Measurements from ENCODE around the gene TPCN1.
A peak's percentile ranks its signal among the peaks of the same experiment; 100 is the strongest.

Gene TPCN1

DNA sequence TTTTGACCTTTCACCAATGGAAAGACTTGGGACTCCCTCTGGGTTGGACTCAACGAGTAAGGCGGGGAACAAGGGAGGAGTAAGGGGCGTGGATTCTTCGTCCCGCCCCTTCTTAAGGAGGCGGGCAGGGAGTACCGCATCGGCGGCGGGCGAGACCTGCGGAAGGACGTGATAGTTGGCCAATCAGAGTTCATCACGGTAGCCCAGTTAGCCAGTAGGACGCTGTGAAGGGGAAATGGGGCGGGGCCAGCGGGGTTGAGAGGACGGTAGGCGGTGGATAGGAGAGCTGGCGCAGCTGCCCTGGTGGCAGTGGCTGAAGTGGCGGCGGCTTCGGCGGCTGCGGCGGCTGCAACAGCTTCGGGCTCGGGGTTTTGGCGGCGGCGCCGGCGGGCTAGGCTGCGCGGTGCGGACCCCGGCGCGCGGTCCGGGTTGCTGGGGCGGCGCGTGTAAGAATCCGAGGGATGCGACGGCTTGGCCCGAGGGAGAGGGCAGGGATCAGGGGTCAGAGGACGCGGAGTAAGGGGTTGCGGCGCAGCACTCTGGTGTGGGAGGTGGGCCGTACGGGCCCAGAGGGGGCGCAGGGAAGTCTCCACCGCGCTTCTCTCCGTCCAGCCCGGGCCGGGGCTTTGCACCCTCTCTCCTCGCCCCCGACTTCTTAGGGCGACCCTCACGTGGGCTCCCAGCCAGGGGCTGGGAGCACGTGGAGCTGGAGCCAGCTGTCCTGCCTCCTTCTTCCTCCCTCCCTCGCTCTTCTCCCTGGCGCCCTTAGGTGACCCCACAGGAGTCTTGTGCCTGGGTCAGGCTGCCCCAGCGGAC is at the start of gene TPCN1:
TPCN1 (plus strand) TSS at position 284 of the 816 bp plus-strand sequence. CDS start 5,389 bp downstream, outside the sequence.
- peak; percentile 98 for DNase-seq

DNA sequence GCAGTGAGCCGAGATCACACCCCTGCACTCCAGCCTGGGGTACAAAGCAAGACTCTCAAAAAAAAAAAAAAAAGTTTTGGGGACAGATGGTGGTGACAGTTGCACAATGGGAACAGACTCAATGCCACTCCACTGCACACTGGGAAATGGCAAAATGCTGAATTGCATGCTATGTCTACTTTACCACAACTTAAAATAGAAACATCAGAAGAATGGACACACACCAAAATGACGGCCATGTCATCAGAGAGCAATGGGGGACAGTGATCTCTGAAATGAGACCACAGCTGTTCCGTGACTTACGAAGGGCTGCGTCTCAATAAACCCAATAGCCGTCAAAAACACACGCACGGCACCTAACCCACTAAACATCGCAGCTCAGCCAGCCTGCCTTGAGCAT is 49.7 kb upstream of the TPCN1 start:
- no peak for DNase-seq

DNA sequence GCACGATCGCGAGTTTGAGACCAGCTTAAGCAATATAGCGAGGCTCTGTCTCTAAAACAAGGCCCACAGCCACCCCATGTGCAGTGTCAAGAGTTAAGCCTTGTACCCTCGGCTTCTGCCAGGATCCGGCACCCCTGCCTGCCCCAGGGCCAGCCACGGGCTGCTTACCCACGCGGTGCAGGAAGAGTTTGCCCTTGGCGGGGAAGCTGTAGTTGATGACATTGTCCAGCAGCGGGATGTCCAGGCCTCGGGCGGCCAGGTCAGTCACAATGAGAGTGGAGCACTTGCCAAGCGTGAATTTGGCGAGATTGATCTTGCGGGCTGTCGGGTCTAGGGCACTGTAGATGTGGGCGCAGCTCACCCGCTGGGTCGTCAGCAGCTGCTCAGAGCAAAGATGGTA is 49.1 kb upstream of the TPCN1 start:
- no peak for DNase-seq

DNA sequence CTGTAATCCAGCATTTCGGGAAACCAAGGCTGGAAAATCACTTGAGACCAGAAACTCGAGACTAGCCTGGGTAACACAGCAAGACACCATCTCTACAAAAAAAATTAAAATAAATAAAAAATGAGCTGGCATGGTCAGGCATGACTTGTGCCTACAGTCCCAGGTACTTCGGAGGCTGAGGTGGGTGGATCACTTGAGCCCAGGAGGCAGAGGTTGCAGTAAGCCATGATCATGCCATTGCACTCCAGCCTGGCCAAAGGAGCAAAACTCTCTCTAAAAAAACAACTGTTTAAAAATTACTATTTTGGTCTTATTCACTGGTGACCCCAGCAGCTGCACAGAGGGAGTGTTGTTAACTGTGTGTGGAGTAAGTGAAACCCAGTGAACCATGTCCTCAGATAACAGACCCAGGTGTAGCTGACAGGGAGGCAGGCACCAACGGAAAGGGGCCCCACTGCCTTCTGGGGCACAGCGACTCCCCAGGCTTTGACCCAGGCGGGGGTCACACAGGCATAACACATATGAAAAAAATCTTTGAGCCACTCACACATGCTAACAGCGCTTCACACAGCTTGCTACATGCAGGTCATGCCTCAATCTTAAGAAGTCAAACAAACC is 48.1 kb upstream of the TPCN1 start:
- no peak for DNase-seq

DNA sequence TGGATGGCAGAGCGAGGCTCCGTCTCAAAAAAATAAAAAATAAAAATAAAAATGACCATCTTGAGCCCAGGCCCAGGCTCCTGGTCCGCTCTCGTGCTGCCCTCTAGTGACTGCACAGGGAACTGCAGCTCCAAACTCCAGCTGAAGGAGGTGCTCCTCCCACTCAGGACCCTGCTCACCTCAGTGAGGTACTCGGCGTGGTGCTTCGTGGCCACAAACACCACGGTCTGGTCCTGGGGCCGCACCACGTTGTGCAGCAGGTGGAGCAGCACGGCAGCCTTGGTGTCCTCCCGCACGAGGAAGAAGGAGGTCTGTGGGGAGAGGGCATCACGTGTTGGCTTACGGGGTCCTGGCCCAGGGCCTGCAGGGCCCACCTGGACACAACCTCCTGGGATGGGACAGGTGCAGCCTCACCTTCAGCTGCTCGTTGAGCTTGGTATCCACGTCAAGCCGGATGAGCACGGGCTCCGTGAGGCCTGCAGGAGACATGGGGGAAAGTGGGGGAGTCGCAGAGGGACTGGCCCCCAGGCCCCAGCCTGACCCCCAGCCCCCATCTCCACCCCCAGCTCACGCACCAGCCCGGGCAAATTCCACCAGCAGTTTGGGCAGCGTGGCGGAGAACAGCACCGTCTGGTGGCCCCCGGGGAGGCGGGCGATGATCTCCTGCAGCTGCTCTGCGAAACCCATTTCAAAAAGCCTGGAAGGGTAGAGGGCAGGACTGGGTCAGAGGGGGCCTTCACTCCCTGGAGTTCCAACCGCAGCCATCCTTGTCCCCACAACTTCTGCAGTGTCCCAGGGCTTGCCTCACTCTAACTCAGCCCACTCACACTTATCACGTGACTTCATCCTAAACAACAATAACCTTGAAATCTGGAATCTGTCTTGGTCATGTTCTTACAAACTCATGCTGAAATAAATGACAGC is 46.5 kb upstream of the TPCN1 start:
- peak; percentile 95 for DNase-seq

DNA sequence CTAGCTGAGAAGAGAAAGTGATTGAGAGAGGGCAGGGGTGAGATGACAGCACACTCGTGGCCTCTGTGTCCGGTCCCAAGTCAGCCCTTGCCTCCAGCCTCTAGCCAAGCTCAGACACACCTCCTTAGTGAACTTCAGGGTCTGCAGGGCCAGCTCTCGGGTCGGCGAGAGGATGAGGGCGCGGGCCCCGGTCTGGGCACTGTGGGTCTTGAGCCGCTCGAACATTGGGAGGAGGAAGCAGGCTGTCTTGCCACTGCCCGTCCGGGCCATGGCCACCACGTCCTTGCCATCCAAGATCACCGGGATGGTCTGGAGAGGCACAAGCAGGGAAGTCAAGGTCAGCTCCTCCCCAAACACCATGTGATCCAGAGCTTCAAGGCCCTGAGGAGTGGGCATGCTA is 42.2 kb upstream of the TPCN1 start:
- no peak for DNase-seq

DNA sequence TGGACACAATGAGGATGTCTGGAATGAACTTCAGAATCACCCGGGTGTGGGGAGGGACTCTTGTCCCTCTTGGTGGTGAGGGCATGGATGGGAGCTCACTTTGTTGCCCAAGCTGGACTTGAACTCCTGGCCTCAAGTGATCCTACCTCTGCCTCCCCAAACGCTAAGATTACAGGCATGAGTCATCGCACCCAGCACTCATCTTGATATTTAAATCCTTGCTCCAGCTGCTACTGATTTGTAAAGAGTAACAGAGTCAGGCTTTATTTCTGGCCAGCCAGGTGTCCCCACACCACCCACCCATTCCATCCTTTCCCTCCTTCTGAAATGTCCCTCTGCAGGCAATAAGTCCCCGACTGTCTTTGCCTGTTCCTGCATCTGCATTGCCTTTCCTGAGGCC is 40.9 kb upstream of the TPCN1 start:
- DNase-seq = no peak

DNA sequence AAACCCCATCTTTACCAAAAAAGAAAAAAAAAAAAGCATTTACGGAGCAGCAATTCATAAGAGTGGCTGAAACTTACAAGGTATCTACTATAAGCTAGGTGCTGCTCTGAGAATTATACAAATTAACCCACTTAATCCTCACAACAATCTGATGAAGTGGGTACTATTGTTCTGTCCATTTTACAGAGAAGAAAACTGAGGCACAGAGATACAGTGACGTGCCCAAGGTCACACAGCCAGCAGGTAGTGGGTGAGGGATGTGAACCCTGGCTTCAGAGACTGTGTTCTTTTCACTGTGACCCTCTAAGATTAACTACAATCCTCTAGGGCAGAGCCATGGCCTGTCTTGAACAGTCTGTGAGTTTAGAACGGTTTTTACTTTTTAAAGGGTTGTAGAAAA is 39.3 kb upstream of the TPCN1 start:
- no peak for DNase-seq

DNA sequence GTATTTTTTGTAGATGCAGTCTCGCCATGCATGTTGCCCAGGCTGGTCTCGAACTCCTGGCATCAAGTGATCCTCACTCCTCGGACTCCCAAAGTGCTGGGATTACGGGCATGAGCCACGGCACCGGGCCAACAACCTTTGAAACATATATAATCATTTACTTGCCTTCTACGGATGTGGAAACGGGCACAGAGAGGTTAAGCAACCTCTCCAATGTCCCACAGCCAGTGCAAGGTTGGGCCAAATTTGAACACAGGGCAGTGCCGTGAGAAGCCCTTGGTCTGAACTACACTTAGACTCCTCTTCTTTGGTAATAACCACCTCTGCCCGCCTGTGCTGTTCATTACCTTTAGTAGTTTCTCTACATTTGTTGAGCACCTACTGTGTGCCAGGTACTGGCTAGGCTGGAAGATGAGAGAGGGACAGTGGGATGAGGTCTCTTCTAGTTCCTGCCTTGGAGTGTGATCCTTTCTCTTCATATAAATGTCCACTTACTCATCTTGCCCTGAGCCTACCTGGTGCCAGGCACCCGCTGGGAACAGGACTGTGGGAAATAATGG is 38.2 kb upstream of the TPCN1 start:
- DNase-seq = no peak

DNA sequence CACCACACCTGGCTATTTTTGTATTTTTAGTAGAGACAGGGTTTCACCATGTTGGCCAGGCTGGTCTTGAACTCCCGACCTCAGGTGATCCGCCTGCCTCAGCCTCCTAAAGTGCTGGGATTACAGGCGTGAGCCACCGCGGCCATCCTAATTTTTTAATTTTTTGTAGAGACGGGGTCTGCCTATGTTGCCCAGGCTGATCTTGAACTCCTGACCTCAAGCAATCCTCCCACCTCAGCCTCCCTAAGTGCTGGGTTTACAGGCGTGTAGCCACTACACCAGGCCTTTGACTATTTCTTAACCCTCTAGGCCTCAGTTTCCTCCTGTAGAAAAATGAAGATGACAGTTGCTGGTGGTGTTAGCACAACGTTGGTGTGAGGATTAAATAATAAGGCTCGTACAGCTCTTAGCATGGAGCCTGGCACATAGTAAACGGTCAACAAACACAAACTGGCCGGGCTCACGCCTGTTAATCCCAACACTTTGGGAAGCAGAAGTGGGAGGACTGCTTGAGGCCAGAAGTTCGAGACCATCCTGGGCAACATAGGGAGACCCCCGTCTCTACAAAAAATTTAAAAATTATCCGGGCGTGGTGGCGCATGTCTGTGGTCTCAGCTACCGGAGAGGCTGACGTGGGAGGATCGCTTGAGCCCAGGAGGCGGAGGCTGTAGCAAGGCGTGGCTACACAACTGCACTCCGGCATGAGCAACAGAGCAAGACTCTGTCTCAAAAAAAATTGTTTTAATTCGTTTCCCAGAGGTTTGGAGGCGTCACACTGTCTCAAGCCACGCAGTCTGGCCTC is 37.0 kb upstream of the TPCN1 start:
- DNase-seq = no peak

DNA sequence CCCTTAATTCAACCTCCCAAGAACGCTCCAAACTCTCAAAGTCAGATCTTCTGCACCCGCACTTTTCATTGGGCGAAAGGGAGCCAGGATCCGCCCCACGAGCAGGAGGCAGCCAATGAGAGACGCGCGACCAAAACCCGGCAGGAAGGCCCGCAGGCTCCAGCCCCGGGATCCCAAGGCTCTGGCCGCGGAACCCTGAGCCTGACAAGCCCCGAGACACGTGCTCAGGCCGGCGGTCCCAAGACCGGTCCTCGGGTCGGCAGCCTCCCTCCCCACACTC is 36.4 kb upstream of the TPCN1 start:
- DNase-seq = peak; percentile 90

DNA sequence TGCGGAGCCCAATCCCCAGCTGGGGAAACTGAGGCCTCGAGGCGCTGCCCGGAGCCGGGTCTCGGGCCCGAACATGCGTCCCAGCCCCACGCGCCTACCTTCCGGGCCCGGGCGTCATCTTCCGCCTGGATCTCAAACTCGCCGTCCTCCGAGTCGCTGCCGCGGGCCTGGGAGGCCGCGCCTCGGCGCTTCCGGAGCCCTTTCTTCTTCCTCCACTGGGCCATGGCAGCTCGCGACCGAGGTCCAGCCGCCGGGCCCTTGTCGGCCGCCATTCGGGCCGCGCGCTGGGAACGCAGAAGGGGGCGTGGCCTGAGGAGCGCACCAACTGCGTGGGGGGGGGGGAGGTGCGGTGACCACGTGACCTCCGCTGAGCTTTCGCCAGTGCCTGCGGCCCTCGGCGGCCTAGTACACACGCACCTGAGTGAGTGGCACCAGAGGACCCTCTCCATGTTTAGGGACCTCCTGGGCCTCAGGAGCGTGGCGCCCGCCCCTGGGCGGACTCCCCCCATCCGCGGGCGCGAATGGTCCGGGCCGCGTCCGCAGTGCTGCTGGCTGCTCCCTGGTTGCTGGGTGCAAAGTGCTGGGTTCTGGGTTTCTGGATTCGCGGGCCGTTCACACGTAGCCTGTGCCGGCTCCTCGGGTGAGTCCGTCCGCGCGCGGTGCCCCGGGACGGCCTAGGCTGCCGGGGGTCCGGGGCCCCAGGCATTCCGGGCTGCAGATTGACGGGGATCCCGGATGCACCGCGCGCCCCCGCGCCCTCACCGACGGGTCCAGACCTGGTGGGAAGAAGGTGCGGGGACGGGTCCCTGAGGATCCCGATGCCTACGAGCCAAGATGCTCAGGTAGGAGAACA is 35.9 kb upstream of the TPCN1 start, which contains the start of the genes DDX54 and RITA1:
DDX54 (minus strand) TSS at position 299 of the 853 bp plus-strand sequence; CDS start at position 272, 27 bp downstream.
RITA1 (plus strand) TSS at position 542 of the 853 bp plus-strand sequence. CDS start 1,026 bp downstream, outside the sequence.
- DNase-seq = peak; percentile 94

DNA sequence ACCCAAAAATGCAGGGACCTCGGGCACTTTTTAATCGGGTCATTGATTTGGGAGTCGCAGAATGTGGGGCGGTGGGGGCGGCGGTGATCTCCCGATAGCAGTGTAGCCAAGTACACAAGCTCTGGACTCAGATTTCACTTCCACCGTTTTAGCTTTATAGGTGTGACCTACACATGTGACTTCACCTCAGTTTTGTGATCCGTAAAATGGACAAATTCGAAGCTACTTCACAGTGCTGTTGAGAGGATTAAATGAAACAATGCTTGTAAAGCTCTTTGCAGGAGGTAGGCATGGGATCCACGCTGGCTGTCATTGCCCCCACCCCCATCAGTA is 35.3 kb upstream of the TPCN1 start:
- DNase-seq = no peak

DNA sequence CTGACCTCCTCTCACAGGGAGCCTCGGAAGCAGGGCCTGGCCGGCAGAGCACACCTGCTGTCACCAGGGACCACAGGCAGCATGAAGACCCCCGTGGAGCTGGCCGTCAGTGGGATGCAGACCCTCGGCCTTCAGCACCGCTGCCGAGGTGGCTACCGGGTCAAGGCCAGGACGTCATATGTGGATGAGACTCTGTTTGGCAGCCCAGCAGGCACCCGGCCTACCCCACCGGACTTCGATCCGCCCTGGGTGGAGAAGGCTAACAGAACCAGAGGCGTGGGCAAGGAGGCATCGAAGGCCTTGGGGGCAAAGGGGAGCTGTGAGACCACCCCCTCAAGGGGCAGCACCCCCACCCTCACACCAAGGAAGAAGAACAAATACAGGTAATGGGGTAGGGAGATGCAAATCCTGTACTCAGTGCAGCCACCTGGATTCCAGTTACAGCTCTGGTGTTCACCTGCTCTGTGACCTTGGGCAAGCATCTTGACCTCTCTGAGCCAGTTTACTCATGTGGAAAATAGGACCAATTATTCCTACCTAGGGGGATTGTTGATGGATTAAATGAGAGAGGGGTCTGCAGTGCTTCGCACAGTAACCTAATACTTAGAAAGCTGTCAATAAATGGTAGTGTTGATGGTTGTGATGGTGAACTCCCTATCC is 34.5 kb upstream of the TPCN1 start:
- DNase-seq = no peak

DNA sequence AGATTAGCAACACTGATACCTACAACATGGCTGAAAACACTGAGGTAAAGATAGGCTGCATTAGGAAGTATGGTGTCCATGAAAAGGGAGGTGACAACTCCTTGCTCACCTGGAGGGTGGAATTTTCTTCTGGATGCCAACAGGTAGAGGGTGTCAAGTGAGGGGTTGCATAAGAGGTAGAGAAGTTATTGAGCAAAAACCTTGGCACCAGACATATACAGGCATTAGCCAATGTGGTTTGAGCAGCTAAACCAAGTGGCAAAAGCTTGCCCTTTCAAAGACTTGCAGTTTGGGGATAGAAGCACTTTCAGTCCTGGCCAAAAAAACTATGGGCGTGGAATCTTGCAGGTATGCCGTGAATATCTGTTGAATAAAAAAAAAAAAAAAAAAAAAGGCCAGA is 31.9 kb upstream of the TPCN1 start:
- no peak for DNase-seq

DNA sequence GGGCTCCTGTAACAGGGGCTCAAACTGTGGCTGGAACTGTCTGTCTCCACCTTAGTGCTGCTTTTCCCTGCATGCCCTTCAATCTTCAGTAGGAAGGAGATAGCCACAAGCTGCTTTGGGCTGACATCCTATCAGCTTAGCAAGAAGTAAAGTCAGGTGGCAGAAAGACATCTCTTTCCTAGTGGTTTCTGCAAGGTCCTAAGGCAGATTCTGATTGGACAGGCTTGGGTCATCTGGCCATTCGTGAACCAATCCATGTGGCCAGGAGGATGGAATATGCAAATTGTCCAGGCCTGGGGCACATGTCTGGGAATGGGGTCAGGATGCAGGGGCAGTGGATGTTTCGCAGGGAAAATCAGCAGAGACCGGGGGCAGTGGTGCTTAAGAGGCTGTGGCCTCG is 30.5 kb upstream of the TPCN1 start:
- DNase-seq = no peak

DNA sequence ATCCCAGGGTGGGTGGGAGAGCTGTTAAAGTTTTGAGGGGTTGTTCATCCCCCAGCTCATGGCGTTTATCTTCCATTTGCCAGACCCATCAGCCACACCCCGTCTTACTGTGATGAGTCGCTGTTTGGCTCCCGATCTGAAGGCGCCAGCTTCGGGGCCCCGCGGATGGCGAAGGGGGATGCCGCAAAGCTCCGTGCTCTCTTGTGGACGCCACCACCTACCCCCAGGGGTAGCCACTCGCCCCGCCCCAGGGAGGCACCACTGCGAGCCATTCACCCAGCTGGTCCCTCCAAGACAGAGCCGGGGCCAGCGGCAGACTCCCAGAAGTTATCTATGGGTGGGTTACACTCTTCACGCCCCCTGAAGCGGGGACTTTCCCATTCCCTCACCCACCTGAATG is 30.0 kb upstream of the TPCN1 start:
- no peak for DNase-seq

DNA sequence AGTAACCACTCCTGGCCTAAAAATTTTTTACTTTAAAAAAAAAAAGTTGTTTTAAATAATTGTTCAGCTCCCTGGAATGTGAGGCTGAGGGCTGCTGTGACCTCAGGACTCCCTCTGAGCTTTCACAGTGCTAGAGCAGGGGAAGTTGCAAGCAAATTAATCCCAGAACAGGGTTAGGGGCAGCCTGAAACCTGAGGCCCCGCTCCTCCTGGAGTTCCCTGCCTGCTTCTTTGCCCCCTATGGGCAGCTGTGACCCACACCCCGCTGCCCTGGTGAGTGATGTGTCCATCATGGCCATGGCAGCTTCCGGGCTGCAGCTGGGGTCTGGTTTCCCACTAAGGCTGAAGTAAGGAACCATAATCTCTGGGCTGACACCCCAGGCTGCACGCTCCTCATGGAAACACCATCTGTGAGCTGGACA is 26.3 kb upstream of the TPCN1 start:
- DNase-seq = no peak

DNA sequence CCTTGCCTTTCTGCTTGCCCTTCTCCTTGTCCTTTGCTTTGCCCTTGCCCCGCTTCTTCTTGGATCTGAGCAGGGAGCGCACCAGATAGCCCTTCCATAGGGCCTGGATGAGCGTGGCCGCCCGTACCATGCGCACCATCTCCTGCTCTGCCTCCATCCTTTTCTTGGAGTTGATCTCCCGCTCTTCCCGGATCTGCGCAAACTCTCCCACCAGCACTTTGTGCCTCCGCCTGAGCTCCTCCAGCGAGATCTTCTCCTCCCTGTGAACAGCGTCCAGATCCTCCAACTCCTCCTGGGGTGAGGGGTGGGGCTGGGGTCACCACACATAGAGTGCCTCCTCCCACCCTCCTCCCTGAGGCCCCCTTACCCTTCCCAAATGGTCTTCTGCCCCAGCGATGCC is 25.7 kb upstream of the TPCN1 start:
- DNase-seq = no peak

DNA sequence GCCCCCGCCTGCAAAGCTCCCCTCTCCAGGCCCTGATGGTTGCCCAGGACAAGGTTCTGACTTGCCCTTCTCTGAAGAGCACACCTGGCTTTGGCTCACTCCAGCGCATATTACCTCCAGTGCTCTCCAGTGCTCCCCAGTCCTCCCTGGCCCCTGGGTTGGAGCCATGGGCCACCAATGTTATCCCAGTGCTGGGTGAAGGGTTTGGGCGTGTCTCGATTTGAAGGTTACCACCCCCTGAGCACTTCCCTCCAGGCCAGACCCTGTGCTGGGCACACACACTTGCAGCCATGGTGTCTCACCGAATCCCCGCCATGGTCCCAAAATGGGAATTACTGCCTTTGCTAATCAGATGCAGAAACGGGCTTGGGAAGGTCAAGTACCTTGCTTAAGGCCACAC is 24.7 kb upstream of the TPCN1 start:
- DNase-seq = no peak

DNA sequence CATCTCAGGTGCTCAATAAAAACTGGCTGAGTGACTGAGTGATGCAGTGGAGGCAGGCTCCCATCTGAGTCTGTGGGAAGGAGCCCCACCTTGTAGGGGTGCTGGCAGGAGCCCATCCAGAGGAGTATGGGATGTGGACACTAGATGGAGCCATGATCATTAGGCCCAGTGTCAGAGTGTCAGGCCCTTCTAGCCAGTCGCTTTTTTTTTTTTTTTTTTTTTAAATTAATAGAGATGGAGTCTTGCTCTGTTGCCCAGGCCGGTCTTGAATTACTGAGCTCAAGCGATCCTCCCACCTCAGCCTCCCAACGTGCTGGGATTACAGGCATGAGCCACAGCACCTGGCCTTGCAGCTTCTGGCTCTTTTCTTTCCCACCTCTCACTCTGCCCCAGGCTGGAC is 24.3 kb upstream of the TPCN1 start:
- DNase-seq = peak; percentile 68

All from activated CD8-positive, alpha-beta memory T cell treated with anti-CD3 and anti-CD28 coated beads, Interleukin-2, amount 50 U/mL, for 48 hours (primary cell).